GM04504 (cell line): ENCODE data around the gene KSR2.

ENCODE experiments used
- DNase-seq: peaks from one replicate; pipeline ENCODE4 v3.0.0-alpha.2; 2012; ENCODE audit warnings: low read depth

The KSR2 gene

DNA sequence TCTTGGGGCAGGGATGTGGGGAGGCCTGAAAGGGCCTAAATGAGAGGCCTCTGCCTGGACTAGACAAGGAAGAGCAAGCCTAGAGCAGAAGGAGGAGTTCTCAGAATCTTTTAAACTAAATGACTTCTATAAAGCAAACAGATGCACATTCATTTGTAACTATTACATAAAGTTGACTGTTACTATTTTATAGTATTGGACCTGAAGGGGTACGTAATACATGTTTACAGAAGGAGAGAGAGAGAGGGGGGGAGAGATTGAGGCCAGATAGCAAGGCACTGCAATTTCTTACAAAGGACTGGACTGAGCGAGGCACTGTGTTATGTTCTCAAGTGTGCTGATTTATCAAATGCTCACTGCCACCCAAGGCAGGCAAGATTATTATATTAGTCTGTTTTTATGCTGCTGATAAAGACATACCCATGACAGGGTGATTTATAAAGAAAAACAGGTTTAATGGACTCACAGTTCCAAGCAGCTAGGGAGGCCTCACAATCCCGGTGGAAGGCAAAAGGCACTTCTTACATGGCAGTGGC, 391.6 kb downstream of the KSR2 start:
- DNase-seq: no peak

GRCh38 chr12:117576053-117576452, 392.7 kb downstream of the KSR2 start:
- DNase-seq: no peak

DNA sequence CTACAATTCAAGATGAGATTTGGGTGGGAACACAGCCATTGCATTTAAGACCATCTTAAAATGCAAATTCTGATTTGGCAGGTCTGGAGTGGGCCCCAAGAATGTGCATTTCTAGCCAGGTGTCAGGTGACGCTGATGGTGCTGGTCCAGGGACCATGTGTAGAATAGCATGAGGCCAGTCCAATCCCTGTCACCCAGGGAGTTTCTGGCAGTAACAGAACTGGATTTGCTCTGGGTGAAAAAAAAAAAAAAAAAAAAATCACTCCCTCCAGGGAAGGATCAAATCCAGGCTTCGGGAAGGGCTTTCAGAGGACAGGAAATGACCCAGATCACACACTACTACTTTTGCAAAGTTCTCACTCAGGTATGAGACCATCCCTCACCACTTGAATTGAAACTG, 394.1 kb downstream of the KSR2 start:
- no peak for DNase-seq

DNA sequence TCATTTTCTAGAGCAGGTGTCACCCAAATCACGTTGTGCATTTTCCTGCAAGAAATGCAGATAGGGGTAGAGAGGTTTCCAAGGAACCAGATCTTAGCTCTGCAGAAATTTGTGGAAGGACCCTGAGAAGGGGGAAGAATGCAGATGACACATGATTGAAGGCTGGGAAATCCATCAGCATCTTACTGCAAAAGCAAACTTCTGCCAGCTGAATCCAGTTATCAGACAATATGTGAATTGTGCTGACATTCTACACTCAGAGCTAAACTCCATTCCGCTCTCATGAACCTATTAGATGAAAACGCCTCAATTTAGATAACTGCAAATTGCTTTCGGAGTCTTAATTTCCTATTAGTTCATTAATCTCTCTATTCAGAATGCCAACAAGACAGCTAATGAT, 396.0 kb downstream of the KSR2 start:
- no peak for DNase-seq

DNA sequence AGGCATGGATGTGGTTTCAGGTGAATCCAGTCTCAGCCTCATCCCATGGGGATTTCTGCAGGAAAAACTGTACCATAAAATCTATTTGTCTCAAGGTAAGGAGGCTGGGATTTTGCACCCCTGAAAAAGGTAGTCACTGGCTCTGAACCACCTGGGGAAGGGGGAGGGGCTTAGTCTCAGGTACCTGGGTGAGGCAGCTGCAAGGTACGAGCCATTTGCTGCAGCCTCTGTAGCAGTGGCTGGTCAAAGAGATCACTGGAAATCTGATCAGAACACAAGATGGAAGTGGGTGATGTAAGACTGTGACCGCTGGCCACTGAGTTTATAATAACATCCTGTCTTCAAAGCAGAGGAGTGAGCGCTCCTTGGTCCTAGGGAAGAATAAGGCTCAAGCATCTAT, 397.5 kb downstream of the KSR2 start:
- DNase-seq: no peak

DNA sequence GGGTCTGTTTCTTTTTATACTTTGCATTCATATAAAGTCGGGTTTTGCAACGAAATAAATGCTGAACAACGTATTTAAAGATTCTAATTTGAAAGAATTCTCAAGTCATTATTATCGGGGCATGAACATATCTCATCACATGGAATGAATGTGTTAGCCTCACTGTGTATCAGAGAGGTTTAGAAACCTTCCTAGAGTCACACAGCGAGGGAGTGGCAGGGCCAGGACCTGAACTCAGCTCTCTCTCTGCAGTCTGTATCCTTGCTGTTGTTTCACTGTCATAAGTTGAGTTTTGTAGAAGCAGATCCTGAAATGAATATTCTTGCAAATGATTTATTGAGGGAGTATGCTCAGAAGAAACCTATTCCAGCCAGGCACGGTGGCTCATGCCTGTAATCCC, 398.2 kb downstream of the KSR2 start:
- DNase-seq: no peak

- no peak for DNase-seq
Measured at GRCh38 chr12:117567644-117568216, 401.1 kb downstream of the KSR2 start.

- DNase-seq: no peak
Measured at GRCh38 chr12:117564881-117565280, 403.9 kb downstream of the KSR2 start.

DNA sequence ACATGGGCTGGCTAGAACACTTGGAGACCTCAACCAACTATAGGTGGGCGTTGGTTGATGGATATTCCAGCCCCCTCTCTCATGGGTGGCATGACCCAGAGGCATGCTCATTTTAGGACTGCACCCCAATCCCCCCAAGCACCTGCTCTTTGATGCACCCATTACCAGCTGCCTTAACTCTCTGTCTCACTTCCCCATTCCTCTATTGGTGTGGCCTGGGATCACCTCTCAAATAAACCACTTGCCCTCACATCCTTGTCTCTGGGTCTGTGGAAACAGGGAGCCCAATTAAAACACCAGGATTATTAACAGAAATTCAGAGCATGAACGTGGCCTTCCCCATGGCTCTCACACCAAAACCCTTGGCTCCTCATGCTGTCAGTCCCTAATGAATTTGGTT, 405.1 kb downstream of the KSR2 start:
- no peak for DNase-seq

GRCh38 chr12:117563007-117563406, 405.8 kb downstream of the KSR2 start:
- no peak for DNase-seq

DNA sequence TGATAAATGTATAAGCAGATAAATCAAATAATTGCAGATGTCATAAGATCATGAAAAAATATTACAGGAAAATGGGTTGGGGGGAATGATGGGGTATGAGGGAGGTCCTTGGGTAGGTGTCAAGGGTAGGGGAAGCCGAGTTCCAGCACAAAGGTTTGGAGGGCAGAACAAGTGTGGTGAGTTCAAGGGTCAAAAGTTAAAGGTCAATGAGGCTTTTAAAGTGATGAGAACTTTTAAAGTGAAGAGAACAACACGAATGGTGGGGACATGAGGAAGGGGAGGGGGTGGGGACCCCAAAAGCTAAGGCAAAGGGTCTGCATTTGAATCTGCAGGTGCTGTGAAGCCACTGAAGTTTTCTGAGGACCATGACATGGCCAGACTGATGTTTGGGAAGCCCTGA, 406.8 kb downstream of the KSR2 start:
- no peak for DNase-seq

GRCh38 chr12:117559978-117560377, 408.8 kb downstream of the KSR2 start:
- no peak for DNase-seq

- DNase-seq: no peak
Measured at GRCh38 chr12:117555889-117556288, 412.9 kb downstream of the KSR2 start.

DNA sequence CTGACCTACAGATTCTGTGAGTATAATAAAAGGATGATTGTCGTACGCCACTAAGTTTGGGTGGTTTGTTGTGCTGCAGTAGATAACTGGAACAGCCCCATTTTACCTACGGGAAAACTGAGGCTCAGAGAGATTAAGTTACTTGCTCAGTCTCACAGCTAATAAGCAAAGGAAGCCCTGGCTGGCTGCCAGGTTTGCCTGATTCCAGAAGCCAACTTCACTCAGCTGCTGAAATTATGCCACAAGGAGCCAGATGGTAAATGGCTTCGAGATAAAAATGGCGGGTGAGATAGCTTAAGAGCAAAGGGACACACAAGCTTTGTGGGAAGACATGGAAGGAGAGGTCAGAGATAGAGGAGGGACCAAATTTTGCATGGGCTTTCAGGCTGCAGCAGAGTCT, 415.8 kb downstream of the KSR2 start:
- DNase-seq: no peak

DNA sequence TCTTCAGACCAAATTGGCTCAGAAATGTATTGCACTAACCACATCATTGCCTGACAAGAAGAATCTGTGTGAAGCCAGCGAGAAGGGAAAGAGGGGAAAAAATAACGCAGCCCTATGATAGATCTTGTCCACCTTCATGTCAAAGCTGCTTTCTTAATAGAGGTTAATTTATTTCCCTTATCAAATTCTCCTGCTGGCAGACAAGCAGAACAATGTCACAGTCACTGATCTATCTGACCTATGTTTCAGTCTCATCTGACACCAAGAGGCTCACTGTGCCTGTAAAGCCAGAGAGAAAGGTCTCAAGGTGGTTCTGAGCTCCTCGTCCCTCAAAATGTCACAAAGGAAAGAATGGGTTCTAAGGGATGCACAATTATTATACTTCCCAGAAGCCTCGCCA, 417.1 kb downstream of the KSR2 start:
- DNase-seq: no peak

- no peak for DNase-seq
Measured at GRCh38 chr12:117547209-117547608, 421.6 kb downstream of the KSR2 start.

DNA sequence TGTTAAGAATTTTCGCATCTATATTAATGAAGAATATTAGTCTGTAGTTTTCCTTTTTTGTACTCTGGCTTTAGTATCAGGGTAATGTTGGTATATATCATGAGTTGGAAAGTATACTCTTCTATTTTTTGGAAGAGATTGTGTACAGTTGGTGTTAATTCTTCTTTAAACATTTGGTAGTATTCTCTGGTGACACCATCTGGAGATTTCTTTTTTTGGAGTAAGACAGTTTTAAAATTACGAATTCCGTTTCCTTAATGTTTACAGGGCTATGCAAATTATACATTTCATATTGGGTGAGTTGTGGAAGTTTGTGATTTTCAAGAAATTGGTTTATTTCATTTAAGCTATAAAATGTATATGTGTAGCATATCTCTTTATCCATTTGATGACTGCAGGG, 423.6 kb downstream of the KSR2 start:
- no peak for DNase-seq

GRCh38 chr12:117540011-117540410, 428.8 kb downstream of the KSR2 start:
- DNase-seq: no peak

DNA sequence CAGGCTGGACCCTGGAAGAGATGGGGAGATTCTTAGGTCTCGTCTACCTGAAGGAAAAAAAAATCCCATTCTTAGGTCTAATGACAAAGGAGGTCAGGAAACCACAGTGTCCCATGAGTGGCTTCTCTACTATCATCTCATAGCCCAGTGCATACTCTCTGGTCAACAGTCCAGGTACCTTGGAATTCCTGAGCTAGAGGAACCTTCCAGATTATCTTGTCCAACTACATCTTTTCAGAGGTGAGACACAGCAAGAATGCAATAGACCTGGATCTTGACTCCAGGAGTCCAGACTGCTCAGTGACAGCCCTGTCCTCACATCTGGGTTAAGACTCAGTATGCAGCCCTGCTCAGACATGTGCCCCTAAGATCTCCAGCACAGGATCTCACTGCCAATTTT, 429.9 kb downstream of the KSR2 start:
- DNase-seq: no peak

GRCh38 chr12:117538032-117538690, 430.6 kb downstream of the KSR2 start:
- no peak for DNase-seq

DNA sequence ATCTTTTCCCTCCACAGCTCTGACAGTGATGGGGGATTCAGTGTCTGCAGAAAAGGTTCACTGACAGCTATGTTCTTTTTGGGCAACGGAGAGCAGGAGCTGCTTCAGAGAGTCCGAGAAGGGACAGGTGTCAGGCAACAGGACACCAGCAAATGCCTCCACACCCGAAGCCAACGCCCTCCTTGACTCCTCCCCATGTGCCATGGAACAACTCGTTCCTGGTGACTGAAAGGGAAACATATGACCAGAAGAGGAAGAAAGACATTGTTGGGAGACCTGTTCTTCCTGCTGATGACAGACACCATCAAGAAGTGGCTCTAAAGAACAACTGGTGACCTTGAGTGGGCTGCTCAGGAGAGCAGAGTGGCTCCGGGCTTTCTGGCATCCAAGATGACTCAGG, 435.1 kb downstream of the KSR2 start:
- no peak for DNase-seq

GRCh38 chr12:117530796-117531195, 438.0 kb downstream of the KSR2 start:
- no peak for DNase-seq

GRCh38 chr12:117528538-117528937, 440.3 kb downstream of the KSR2 start:
- DNase-seq: no peak

GRCh38 chr12:117527479-117527855, 441.3 kb downstream of the KSR2 start:
- no peak for DNase-seq
